IPS-NIHi11 (cell line): ENCODE data around the gene TBX6.
"Not testable (repeated sequence)": the region's sequence is repeated elsewhere in the genome, so short reads cannot be mapped to it uniquely, and the experiment has no call there.

Experiments used
- DNase-seq: peaks from one replicate; pipeline ENCODE4 v3.0.0; 2012; ENCODE audit warnings: mixed read lengths, low spot score

TBX6 gene

GRCh38 chr16:30065943-30066760 lies 25.6 kb downstream of the TBX6 start:
- no peak for DNase-seq

GRCh38 chr16:30065102-30065942 lies 26.4 kb downstream of the TBX6 start, which contains the start of gene ALDOA:
TSS of gene ALDOA (plus strand) at chr16:30065760. CDS start at chr16:30066898, 1,138 bp downstream.
- peak; percentile 95 for DNase-seq

- DNase-seq = no peak
Measured at GRCh38 chr16:30064729-30065101, 27.0 kb downstream of the TBX6 start.

- peak; percentile 68 for DNase-seq
Measured at GRCh38 chr16:30063893-30064728, 27.6 kb downstream of the TBX6 start.

- no peak for DNase-seq
Measured at GRCh38 chr16:30063278-30063892, 28.3 kb downstream of the TBX6 start.

GRCh38 chr16:30060836-30061554 lies 30.7 kb downstream of the TBX6 start:
- no peak for DNase-seq

- DNase-seq = no peak
Measured at GRCh38 chr16:30060346-30060745, 31.4 kb downstream of the TBX6 start.

- peak; percentile 90 for DNase-seq
Measured at GRCh38 chr16:30054959-30055553, 36.7 kb downstream of the TBX6 start.

GRCh38 chr16:30054451-30054850 lies 37.3 kb downstream of the TBX6 start:
- DNase-seq = no peak

GRCh38 chr16:30053376-30054015 lies 38.2 kb downstream of the TBX6 start:
- peak; percentile 46 for DNase-seq

- peak; percentile 98 for DNase-seq
Measured at GRCh38 chr16:30052671-30053372, 38.9 kb downstream of the TBX6 start.

- no peak for DNase-seq
Measured at GRCh38 chr16:30051518-30051917, 40.2 kb downstream of the TBX6 start.

- DNase-seq = no peak
Measured at GRCh38 chr16:30049871-30050270, 41.9 kb downstream of the TBX6 start.

- DNase-seq = no peak
Measured at GRCh38 chr16:30046588-30046987, 45.1 kb downstream of the TBX6 start.

- no peak for DNase-seq
Measured at GRCh38 chr16:30046178-30046577, 45.5 kb downstream of the TBX6 start.

GRCh38 chr16:30041841-30042240 lies 49.9 kb downstream of the TBX6 start:
- DNase-seq = no peak

- not testable (repeated sequence) for DNase-seq
Measured at GRCh38 chr16:30040690-30041089, 51.0 kb downstream of the TBX6 start.

- DNase-seq = no peak
Measured at GRCh38 chr16:30040221-30040620, 51.5 kb downstream of the TBX6 start.
